Breast epithelium (tissue), 3 donors: ENCODE measurements around the gene IL17RC.

Source experiments
- POLR2A ChIP-seq: fragments of 450-650 bp; IDR thresholded peaks from one replicate; pipeline ENCODE4 v1.6.1; 2016; ENCODE audit warnings: antibody characterized with exemption, mild to moderate bottlenecking, moderate library complexity
- POLR2AphosphoS5 ChIP-seq, 3 donors: sonication (generic); formaldehyde crosslinking; IDR thresholded peaks; one replicate each; pipeline ENCODE4 v1.6.1; 2017; ENCODE audit warnings: antibody characterized with exemption in 3 of 3
- TF ChIP-seq, protein P1 (sequence below), 3 donors: fragments of 450-650 bp; IDR thresholded peaks; one replicate each; pipeline ENCODE4 v1.5.1; 2016 to 2017; ENCODE audit warnings: antibody characterized with exemption in 3 of 3, mild to moderate bottlenecking in 3 of 3, moderate library complexity in 3 of 3

DNA sequence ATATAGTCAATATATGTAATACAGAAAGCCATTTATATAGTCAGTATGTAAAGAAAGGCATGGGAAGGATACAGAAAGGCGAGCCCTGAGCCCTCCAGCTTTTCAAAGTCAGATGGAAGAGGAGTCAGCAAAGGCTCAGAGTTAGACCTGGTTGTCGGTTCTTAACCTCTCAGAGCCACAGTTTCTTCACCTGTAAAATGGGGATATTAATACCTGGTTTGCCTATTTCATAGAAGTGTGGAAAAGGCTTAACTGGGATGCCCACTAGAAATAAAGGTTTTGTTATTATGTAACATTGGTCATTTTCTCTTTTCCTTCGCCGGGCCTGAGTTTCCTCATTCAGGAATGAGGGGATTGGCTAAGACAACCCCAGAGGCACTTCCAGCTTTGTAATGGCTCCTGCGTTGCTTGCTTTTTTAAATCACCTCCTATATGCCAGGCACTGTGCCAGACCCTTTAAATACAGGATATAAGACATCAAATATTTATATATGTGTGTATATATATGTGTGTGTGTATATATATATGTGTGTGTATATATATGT, 19.1 kb downstream of the IL17RC start:
- TF ChIP-seq, protein P1, sequence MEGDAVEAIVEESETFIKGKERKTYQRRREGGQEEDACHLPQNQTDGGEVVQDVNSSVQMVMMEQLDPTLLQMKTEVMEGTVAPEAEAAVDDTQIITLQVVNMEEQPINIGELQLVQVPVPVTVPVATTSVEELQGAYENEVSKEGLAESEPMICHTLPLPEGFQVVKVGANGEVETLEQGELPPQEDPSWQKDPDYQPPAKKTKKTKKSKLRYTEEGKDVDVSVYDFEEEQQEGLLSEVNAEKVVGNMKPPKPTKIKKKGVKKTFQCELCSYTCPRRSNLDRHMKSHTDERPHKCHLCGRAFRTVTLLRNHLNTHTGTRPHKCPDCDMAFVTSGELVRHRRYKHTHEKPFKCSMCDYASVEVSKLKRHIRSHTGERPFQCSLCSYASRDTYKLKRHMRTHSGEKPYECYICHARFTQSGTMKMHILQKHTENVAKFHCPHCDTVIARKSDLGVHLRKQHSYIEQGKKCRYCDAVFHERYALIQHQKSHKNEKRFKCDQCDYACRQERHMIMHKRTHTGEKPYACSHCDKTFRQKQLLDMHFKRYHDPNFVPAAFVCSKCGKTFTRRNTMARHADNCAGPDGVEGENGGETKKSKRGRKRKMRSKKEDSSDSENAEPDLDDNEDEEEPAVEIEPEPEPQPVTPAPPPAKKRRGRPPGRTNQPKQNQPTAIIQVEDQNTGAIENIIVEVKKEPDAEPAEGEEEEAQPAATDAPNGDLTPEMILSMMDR (IDR thresholded peaks at IDR 0.05) = no peak
- TF ChIP-seq POLR2A (no peak), POLR2AphosphoS5 (IDR thresholded peaks at IDR 0.05) (no peak)
